CD4-positive, alpha-beta T cell treated with Interleukin-10 for 1 hour (primary cell): ENCODE results near the gene MS4A4E.
"Not testable (repeated sequence)": the region's sequence is repeated elsewhere in the genome, so short reads cannot be mapped to it uniquely, and the experiment has no call there.

Source experiments
- DNase-seq: peaks from one replicate; pipeline ENCODE4 v3.0.0-alpha.2; 2020

MS4A4E gene

GRCh38 chr11:60221181-60221580 lies 21.8 kb downstream of the MS4A4E start:
- no peak for DNase-seq

- DNase-seq: no peak
Measured at GRCh38 chr11:60214386-60214785, 28.6 kb downstream of the MS4A4E start.

GRCh38 chr11:60211206-60211605 lies 31.7 kb downstream of the MS4A4E start:
- no peak for DNase-seq

- DNase-seq: no peak
Measured at GRCh38 chr11:60209977-60210376, 33.0 kb downstream of the MS4A4E start.

- no peak for DNase-seq
Measured at GRCh38 chr11:60208951-60209350, 34.0 kb downstream of the MS4A4E start.

GRCh38 chr11:60208146-60208895 lies 34.6 kb downstream of the MS4A4E start:
- DNase-seq: no peak

- no peak for DNase-seq
Measured at GRCh38 chr11:60206616-60207015, 36.3 kb downstream of the MS4A4E start.

- DNase-seq: no peak
Measured at GRCh38 chr11:60204922-60205321, 38.0 kb downstream of the MS4A4E start.

- DNase-seq: not testable (repeated sequence)
Measured at GRCh38 chr11:60201334-60201733, 41.6 kb downstream of the MS4A4E start.

- no peak for DNase-seq
Measured at GRCh38 chr11:60197442-60197841, 45.5 kb downstream of the MS4A4E start.

- no peak for DNase-seq
Measured at GRCh38 chr11:60195923-60196368, 47.0 kb downstream of the MS4A4E start.

GRCh38 chr11:60194511-60194910 lies 48.4 kb downstream of the MS4A4E start:
- no peak for DNase-seq

GRCh38 chr11:60193687-60194433 lies 49.1 kb downstream of the MS4A4E start:
- DNase-seq: peak; percentile 67

GRCh38 chr11:60192564-60192963 lies 50.4 kb downstream of the MS4A4E start:
- not testable (repeated sequence) for DNase-seq

GRCh38 chr11:60188481-60188880 lies 54.5 kb downstream of the MS4A4E start:
- DNase-seq: not testable (repeated sequence)

- DNase-seq: not testable (repeated sequence)
Measured at GRCh38 chr11:60186128-60186527, 56.8 kb downstream of the MS4A4E start.

- not testable (repeated sequence) for DNase-seq
Measured at GRCh38 chr11:60185512-60185827, 57.5 kb downstream of the MS4A4E start.

- DNase-seq: peak; percentile 17
Measured at GRCh38 chr11:60184824-60185511, 58.0 kb downstream of the MS4A4E start.

GRCh38 chr11:60183591-60184205 lies 59.2 kb downstream of the MS4A4E start:
- no peak for DNase-seq

- no peak for DNase-seq
Measured at GRCh38 chr11:60182541-60183330, 60.2 kb downstream of the MS4A4E start, which contains the start of gene MS4A6A. MS4A6A (minus strand) TSS chr11:60183083; CDS start chr11:60181727, 1,356 bp downstream.

- DNase-seq: no peak
Measured at GRCh38 chr11:60175860-60176275, 67.1 kb downstream of the MS4A4E start.

- DNase-seq: no peak
Measured at GRCh38 chr11:60172011-60172410, 70.9 kb downstream of the MS4A4E start.
